ENCODE data around the gene GPC5. TPM values are rescaled to one million over a fixed set of nuclear protein-coding genes. Genes with fewer than 3 reads are reported as not detected.

Gene GPC5
- total RNA-seq, 1 donor from 2014 or later, result 0.17 TPM

DNA sequence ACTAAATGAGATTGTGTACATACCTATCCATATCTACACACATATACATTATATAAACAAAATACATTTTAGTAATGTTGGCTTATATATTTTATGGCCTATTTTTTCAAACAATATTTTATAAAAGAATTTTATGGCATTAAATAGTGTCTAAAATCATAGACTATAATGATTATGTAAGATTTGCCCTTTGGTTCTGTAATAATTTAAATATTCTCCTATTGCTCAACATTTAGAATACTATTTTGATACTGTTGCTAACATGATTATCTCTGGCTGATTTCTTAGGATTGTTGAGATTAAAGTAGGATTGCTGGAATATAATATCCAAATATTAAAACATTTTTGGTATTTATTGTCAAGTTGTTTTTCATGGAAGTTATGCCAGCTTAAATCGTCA lies 1263.0 kb downstream of the GPC5 start:
- Histone ChIP-seq H3K27me3 (ENCODE audit: control insufficient read depth, insufficient read depth, low read length) (no peaks in the 10 kb centered on the region), H3K4me3 (ENCODE audit: low read depth, low read length) (no peak overlapping the region), H3K36me3 (ENCODE audit: control insufficient read depth, insufficient read depth, low read length) (no peaks in the 10 kb centered on the region)
- TF ChIP-seq, protein P1, sequence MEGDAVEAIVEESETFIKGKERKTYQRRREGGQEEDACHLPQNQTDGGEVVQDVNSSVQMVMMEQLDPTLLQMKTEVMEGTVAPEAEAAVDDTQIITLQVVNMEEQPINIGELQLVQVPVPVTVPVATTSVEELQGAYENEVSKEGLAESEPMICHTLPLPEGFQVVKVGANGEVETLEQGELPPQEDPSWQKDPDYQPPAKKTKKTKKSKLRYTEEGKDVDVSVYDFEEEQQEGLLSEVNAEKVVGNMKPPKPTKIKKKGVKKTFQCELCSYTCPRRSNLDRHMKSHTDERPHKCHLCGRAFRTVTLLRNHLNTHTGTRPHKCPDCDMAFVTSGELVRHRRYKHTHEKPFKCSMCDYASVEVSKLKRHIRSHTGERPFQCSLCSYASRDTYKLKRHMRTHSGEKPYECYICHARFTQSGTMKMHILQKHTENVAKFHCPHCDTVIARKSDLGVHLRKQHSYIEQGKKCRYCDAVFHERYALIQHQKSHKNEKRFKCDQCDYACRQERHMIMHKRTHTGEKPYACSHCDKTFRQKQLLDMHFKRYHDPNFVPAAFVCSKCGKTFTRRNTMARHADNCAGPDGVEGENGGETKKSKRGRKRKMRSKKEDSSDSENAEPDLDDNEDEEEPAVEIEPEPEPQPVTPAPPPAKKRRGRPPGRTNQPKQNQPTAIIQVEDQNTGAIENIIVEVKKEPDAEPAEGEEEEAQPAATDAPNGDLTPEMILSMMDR (IDR thresholded peaks at IDR 0.05; ENCODE audit: insufficient read depth, low read length, poor library complexity, severe bottlenecking), result no peak
- no peak for DNase-seq (ENCODE audit: low read depth)

DNA sequence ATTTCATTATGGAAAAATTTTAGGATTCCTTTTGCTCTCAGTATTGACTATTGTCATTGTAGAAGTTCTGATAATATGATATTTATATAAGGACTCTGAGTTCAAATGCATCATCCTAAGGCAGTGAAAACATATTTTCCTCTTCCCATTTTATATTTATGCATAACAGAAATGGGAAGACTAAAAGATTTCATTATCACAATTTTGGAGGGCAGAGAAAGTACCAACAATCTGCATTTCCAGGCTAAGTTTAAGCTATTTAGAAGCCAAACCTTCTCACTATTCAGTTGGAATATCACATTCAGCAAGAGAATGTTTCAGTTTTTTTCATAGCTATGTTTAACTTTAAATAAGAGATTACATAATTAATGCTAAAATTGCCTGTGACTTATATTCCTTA lies 1269.7 kb downstream of the GPC5 start:
- no peak for DNase-seq (ENCODE audit: low read depth)
- no peaks in the 10 kb centered on the region for H3K27me3 ChIP-seq (ENCODE audit: control insufficient read depth, insufficient read depth, low read length)
- TF ChIP-seq, protein P1 (IDR thresholded peaks at IDR 0.05; ENCODE audit: insufficient read depth, low read length, poor library complexity, severe bottlenecking), result no peak
- no peak overlapping the region for H3K4me3 ChIP-seq (ENCODE audit: low read depth, low read length)
- H3K36me3 ChIP-seq (ENCODE audit: control insufficient read depth, insufficient read depth, low read length), result no peaks in the 10 kb centered on the region

DNA sequence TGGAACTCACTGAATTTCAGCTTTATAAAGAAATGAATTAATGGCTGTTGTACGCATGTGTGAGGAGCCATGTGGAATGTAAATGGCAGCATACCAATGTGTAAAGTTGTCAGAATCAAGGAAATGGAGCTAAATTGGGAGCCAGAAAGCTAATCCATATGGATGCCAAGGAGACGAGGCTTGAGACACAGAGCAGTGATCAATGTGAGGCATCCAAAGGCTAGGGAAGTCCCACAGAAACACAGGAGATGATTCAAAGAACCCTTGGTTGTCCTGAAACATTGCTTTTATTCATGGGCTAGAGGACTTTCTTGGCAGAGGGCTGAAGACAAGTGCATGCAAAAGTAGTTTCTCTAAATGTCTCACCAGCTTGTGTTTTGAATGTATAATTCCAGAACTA lies 1271.7 kb downstream of the GPC5 start:
- TF ChIP-seq, protein P1 (IDR thresholded peaks at IDR 0.05; ENCODE audit: insufficient read depth, low read length, poor library complexity, severe bottlenecking), result no peak
- Histone ChIP-seq H3K36me3 (ENCODE audit: control insufficient read depth, insufficient read depth, low read length) (no peaks in the 10 kb centered on the region), H3K4me3 (ENCODE audit: low read depth, low read length) (no peak overlapping the region), H3K27me3 (ENCODE audit: control insufficient read depth, insufficient read depth, low read length) (no peaks in the 10 kb centered on the region)
- no peak for DNase-seq (ENCODE audit: low read depth)

DNA sequence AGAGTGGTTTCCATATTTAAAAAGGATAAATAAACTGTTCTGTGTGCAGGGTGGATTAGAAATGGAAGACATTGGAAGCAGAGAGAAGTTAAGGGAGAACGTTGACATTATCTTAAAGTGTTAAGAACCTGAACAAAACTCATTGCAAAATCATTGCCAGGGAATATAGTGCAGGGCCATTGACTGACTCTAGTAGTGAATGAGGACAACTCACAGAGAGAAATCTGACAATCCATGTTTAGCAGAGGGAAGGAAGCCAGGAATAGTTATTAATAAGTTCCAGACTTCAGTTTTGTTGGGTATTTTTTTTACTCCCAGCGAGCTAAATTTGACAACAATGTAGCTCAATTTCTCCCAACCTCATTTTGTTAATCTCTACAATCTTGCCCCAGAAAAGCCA lies 1273.4 kb downstream of the GPC5 start:
- Histone ChIP-seq H3K36me3 (ENCODE audit: control insufficient read depth, insufficient read depth, low read length) (no peaks in the 10 kb centered on the region), H3K4me3 (ENCODE audit: low read depth, low read length) (no peak overlapping the region), H3K27me3 (ENCODE audit: control insufficient read depth, insufficient read depth, low read length) (no peaks in the 10 kb centered on the region)
- TF ChIP-seq, protein P1 (IDR thresholded peaks at IDR 0.05; ENCODE audit: insufficient read depth, low read length, poor library complexity, severe bottlenecking), result no peak
- no peak for DNase-seq (ENCODE audit: low read depth)

DNA sequence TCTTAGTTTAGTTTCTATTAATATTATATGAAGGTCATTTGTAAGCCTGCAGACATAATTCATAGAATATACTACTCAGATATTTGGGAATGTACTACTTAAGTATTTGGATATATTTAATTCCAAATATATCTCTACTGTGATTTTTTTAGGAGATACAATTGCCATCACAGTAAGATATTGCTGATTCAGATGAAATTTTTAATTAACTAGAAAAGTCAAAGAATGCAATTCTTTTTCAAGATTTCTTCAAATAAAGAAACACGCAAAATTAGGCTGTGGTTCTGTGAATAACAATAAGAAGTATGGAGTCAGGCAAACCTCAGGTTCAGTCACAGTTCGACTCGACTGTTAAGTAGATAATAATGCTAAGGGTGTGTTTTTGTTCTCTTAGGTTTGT lies 1277.8 kb downstream of the GPC5 start:
- TF ChIP-seq, protein P1 (IDR thresholded peaks at IDR 0.05; ENCODE audit: insufficient read depth, low read length, poor library complexity, severe bottlenecking), result no peak
- DNase-seq (ENCODE audit: low read depth), result no peak
- H3K36me3 ChIP-seq (ENCODE audit: control insufficient read depth, insufficient read depth, low read length), result no peaks in the 10 kb centered on the region
- H3K27me3 ChIP-seq (ENCODE audit: control insufficient read depth, insufficient read depth, low read length), result no peaks in the 10 kb centered on the region
- H3K4me3 ChIP-seq (ENCODE audit: low read depth, low read length), result no peak overlapping the region

DNA sequence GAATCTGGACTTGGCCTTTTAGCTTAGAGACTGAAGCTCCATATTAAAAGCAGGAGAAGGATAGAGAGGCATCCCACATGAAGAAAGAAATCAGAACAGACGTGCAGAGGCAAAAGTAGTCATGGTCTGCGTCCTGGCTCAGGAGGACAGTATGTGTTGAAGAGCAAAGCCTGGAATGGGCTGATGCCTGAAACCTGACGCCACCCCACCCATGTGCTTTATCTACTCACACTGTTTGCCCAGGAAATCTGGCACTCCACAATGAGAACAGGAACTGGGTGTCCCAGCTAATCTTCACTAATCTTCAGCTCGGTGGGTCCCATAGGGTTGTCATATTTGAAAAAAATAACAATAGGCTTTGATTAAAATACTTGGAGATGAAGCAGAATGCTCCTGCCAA lies 1279.2 kb downstream of the GPC5 start:
- no peaks in the 10 kb centered on the region for H3K36me3 ChIP-seq (ENCODE audit: control insufficient read depth, insufficient read depth, low read length)
- no peaks in the 10 kb centered on the region for H3K27me3 ChIP-seq (ENCODE audit: control insufficient read depth, insufficient read depth, low read length)
- DNase-seq (ENCODE audit: low read depth), result no peak
- H3K4me3 ChIP-seq (ENCODE audit: low read depth, low read length), result no peak overlapping the region
- TF ChIP-seq, protein P1 (IDR thresholded peaks at IDR 0.05; ENCODE audit: insufficient read depth, low read length, poor library complexity, severe bottlenecking), result no peak
